GM12801 (cell line): Measurements from ENCODE around the gene RAG1.

Source experiments
- TF ChIP-seq, protein P1 (sequence below): IDR thresholded peaks from one replicate; pipeline ENCODE4 v1.5.1; 2011; ENCODE audit warnings: control low read depth; ENCODE audit not compliant: insufficient read length; ENCODE audit errors: extremely low read depth

RAG1 gene

DNA sequence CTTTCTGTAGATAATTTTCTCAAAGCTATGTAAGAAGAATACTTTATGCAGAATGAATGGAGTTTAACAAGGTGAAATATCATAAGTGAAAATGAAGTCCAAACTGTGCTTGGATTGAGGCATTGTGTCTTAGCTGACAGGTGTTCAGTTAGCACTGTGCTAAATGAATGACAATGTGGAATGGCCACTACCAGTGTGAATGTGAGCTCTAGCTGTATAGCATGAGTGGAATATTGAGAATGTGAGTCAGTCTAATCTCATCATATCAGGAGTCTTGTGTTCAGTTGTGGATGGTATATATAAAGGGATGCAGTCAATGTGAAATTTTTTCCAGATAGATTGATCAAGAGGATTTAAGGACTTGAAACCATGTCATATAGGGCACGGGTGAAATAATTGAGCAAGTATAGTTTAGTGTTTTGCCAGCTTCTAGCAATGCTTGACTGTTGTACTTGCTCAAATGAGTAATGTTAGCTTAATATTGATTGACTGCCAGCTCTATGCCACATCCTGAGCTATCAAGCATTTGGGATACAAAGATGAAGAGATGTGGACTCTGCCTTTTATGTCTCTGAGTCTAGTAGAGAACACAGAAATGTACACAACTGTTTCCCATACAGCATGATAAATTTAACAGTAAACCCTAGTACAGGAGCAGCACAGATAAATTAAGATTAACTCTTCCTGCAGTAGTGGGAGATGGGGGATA, 40.8 kb downstream of the RAG1 start:
- TF ChIP-seq, protein P1, sequence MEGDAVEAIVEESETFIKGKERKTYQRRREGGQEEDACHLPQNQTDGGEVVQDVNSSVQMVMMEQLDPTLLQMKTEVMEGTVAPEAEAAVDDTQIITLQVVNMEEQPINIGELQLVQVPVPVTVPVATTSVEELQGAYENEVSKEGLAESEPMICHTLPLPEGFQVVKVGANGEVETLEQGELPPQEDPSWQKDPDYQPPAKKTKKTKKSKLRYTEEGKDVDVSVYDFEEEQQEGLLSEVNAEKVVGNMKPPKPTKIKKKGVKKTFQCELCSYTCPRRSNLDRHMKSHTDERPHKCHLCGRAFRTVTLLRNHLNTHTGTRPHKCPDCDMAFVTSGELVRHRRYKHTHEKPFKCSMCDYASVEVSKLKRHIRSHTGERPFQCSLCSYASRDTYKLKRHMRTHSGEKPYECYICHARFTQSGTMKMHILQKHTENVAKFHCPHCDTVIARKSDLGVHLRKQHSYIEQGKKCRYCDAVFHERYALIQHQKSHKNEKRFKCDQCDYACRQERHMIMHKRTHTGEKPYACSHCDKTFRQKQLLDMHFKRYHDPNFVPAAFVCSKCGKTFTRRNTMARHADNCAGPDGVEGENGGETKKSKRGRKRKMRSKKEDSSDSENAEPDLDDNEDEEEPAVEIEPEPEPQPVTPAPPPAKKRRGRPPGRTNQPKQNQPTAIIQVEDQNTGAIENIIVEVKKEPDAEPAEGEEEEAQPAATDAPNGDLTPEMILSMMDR = no peak

DNA sequence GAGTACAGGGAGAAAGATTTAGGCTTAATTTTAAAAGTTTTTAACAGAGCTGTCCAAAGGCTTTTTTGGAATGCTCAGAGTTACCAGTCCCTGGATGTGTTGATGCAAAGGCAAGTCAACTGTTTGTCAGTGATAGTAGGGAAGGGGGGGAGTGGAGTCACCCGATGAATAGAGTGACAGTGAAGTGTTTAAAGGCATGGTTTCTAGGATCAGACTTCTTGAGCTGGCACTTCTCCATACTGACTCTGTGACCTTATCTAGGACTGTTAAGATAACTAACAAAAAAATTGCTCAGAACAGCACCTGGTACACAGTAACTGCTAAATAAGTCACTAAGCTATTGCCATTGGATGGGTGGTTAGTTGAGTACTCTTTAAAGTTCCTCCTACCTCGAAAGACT, 41.6 kb downstream of the RAG1 start:
- TF ChIP-seq, protein P1 = no peak

DNA sequence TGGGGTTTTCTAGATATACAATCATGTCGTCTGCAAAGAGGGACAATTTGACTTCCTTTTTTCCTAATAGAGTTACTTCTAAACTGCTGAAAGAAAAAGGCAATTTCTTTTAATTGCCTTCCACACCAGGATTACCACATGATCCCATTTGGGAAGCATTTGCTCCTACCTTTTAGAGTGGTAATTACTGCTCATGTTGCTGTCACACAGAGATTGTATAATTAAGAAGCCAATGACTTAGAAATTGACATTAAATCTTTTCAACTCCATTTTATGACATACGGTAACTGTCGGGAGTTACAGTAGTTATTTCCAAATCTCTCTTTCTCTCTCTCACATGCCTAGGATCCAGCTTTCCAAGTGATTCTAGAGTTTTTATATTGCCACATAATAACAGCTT, 48.0 kb downstream of the RAG1 start:
- TF ChIP-seq, protein P1 = no peak

DNA sequence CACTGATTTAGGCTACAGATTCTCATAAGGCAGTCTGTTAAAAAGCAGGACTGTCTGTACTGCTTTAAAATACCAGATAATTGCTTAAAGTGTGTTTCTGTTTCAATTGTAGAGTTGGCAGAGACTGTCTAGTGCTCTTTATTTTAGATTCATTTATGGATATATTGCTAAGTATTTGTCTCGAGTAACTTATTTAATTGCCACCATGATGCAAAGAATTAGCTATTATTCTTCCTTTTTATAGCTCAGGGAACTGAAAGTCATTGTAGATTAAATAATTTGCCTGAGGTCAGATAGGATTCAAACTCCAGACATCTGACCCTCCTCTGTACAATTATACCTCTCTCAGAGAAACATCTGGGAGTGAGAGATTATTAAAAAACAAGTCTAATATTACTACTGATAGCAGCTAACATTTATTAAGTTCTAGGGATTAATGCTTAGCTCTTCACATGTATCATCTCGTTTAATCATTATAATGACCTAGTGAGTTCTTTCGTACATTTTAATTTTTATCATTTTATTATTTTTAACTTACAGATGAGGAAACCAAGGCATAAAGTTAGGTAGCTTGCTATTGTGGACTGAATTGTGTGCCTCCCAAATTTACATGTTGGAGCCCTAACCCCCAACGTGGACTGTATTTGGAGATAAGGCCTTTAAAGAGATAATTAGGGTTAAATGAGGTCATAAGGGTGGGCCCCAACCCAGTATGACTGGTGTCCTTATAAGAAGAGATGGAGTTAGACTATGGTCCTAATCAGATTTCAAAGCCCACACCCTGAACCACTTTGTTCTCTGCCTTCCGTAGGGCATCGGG, 49.9 kb downstream of the RAG1 start:
- TF ChIP-seq, protein P1 = no peak

DNA sequence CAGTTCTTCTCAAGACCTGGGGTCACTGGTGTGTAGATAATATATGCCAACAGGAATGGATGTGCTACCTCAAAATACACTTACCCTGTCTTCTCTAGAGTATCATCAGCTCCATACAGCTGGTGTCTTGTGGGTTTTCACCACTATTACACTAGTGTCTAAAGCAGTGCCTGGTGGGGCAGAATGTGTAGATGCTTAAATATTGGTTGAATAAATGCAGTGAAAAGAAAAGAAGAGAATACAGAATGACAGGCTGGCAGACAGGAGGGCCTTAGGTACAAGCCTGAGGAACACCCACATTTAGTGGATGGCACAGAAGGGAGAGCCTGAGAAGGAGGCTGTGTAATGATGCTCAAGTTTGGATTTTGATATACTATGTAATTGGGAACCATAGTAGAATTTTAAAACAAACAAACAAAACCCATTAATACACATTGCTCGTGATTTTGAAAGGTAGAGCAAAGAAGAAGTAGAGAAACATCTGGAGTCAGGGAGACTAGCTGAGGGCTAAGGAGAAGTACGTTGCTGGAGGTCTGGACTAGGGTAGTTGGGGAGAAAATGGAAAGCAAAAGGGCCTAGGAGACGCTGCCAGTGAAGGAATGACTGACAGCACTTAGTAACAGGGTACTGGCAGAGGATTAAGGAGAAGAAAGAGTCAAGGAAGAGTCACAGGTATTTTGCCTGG, 50.7 kb downstream of the RAG1 start:
- TF ChIP-seq, protein P1 = no peak

DNA sequence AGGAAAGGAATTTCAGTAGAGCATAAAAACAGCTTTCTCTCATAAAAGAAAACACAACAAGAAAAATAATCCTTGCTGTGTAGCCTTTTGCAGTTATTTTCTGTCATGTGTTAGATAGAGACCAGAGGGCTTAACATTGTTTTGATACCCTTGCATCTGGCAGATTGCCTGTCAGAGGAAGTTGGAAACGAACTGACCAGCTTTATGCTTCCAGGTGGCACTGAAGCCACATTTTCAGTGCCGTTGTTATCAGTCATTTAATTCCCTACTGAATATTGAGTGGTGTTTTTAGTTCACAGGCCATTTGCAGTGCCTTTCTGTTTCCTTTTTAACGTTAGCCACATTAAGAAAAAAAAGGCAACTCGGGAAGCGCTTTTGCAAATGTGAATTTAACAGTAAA, 51.7 kb downstream of the RAG1 start:
- TF ChIP-seq, protein P1 = no peak

DNA sequence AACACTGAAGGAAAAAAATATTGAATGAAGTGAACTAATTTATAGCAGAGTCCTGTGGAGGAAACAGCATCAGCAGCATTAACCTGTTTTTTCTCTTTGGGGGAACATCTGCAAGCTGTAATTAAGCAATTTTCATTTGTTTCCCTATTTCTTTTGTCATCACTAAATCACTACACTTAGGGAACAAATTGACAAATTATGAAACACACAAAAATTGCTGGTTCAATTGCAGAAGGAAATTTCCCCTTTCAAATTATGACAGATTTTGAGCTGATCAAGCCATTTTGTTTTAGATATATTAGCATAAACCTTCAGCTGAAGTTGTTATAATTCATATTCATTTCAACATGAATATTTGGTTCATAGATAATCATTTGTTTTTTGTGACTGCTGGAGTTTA, 52.4 kb downstream of the RAG1 start:
- TF ChIP-seq, protein P1 = no peak
